K562 (cell line): Measurements from ENCODE around the gene LENG9. TPM values are rescaled to one million over a fixed set of nuclear protein-coding genes. Genes with fewer than 3 reads are reported as not detected.

Source experiments
- CSDE1 ChIP-seq, 2 experiments: fragments of 450-650 bp; IDR thresholded peaks; 2 replicates each; pipeline ENCODE4 v1.6.1; 2016; ENCODE audit warnings: mild to moderate bottlenecking in 1 of 2
- DPF2 ChIP-seq: fragments of 450-650 bp; IDR thresholded peaks from 2 replicates; pipeline ENCODE4 v1.6.1; 2016
- E2F8 ChIP-seq: fragments of 450-650 bp; IDR thresholded peaks from 2 replicates; pipeline ENCODE4 v1.7.1; 2018; ENCODE audit warnings: mild to moderate bottlenecking, low read depth; ENCODE audit not compliant: partially characterized antibody
- KAT8 ChIP-seq: fragments of 450-650 bp; IDR thresholded peaks from 2 replicates; pipeline ENCODE4 v1.6.1; 2016; ENCODE audit warnings: low read depth, mild to moderate bottlenecking
- KDM4B ChIP-seq, 2 experiments: fragments of 450-650 bp in 1 of 2; sonication (generic) in 1 of 2; IDR thresholded peaks; 2 replicates each; pipeline ENCODE4 v1.6.1; 2016 to 2017; ENCODE audit warnings: borderline replicate concordance in 2 of 2, antibody characterized with exemption in 1 of 2, low read depth in 1 of 2, mild to moderate bottlenecking in 1 of 2
- KLF1 ChIP-seq: fragments of 450-650 bp; IDR thresholded peaks from 2 replicates; pipeline ENCODE4 v1.6.1; 2016; ENCODE audit warnings: missing genetic modification characterization, missing compliant biosample characterization
- MCM5 ChIP-seq: fragments of 450-650 bp; IDR thresholded peaks from 2 replicates; pipeline ENCODE4 v1.6.1; 2016; ENCODE audit warnings: low read depth
- NR2F6 ChIP-seq: fragments of 450-650 bp; formaldehyde crosslinking; IDR thresholded peaks from 2 replicates; pipeline ENCODE4 v1.4.0; 2020; ENCODE audit warnings: mild to moderate bottlenecking
- PTBP1 ChIP-seq: fragments of 200-400 bp; formaldehyde crosslinking; IDR thresholded peaks from 2 replicates; pipeline ENCODE4 v1.6.1; 2017; ENCODE audit warnings: low read depth, low read length
- RAD51 ChIP-seq: fragments of 450-650 bp; IDR thresholded peaks from 2 replicates; pipeline ENCODE4 v1.7.1; 2016; ENCODE audit warnings: low read depth, mild to moderate bottlenecking, borderline replicate concordance
- RBM39 ChIP-seq: fragments of 200-400 bp; formaldehyde crosslinking; optimal IDR thresholded peaks from 2 replicates; pipeline ENCODE3; 2018; ENCODE audit warnings: low read depth, low read length
- RNF2 ChIP-seq: sonication (generic); IDR thresholded peaks from 2 replicates; pipeline ENCODE4 v1.6.1; 2016
- SUPT5H ChIP-seq: fragments of 450-650 bp; IDR thresholded peaks from 2 replicates; pipeline ENCODE4 v1.6.1; 2016
- polyA plus RNA-seq, 8 experiments: library from polyadenylated mRNA; depleted of rRNA in 4 of 8; stranded (reverse) in 5 of 8; unstranded in 3 of 8; fragments of >200 nt; fragmentation: Nextera tagmentation in 2 of 8; fragmentation: Illumina TruSeq in 1 of 8; extraction: Ambion mirVana in 2 of 8; extraction: Trizol in 1 of 8; gene quantifications; 2 replicates each; pipeline versions ENCODE4 v1.2.1 to v1.2.3, GENCODE V29; 2011 to 2014; ENCODE audit warnings: inconsistent platforms in 1 of 8, missing spikeins in 1 of 8
- total RNA-seq, 7 experiments: library from RNA; depleted of rRNA in 6 of 7; stranded (reverse); fragments of >200 nt in 6 of 7; fragmentation: Illumina TruSeq in 2 of 7; extraction: Trizol in 2 of 7; gene quantifications; 2 replicates each; pipeline versions ENCODE4 v1.2.1 to v1.2.3, GENCODE V29; 2011 to 2021; ENCODE audit warnings: low replicate concordance in 1 of 7
- TF ChIP-seq, protein P1 (sequence below), 3 experiments: fragments of 200-800 bp in 1 of 3; fragments of 250-450 bp in 1 of 3; fragments of 450-650 bp in 1 of 3; sonication (Bioruptor Pico) in 1 of 3; sonication (Bioruptor generic) in 1 of 3; formaldehyde crosslinking in 1 of 3; IDR thresholded peaks; 2 replicates each; pipeline versions ENCODE4 v1.6.1 to v1.8.0; 2016 to 2022; ENCODE audit warnings: mild to moderate bottlenecking in 2 of 3, missing genetic modification characterization in 2 of 3, missing compliant biosample characterization in 1 of 3, moderate library complexity in 1 of 3
- TF ChIP-seq, protein P2 (sequence below): sonication (generic); formaldehyde crosslinking; IDR thresholded peaks from 2 replicates; pipeline ENCODE4 v1.8.0; 2022; ENCODE audit warnings: mild to moderate bottlenecking, missing genetic modification reagents

Gene LENG9
- total and polyA plus RNA-seq, 9 of the 15 experiments (the other 6 are each of a cell fraction or from before 2014, with no cell fraction given) = 0.06 to 0.64 (median 0.33) TPM; not detected in 1

GRCh38 chr19:54448040-54448773 lies 15.4 kb downstream of the LENG9 start (continued):
- TF ChIP-seq E2F8 (peak; percentile 23), KAT8 (no peak), CSDE1 (IDR thresholded peaks at IDR 0.05) (peak in 1 of 2 experiments; percentile 52; a peak in 1 of 4 replicates), RNF2 (no peak), RAD51 (no peak), DPF2 (no peak; the same call in 1 of the 2 replicates), KLF1 (tag) (no peak), MCM5 (no peak), RBM39 (no peak), SUPT5H (no peak), KDM4B (IDR thresholded peaks at IDR 0.05; ENCODE audit: borderline replicate concordance in 2 of 2, low read depth in 1 of 2) (0 out of 4 replicates have a peak, but pooled peaks of 1 of the 2 experiments have one; percentile 21), NR2F6 (CRISPR knock-in tag) (no peak), PTBP1 (no peak)
- TF ChIP-seq, protein P1, sequence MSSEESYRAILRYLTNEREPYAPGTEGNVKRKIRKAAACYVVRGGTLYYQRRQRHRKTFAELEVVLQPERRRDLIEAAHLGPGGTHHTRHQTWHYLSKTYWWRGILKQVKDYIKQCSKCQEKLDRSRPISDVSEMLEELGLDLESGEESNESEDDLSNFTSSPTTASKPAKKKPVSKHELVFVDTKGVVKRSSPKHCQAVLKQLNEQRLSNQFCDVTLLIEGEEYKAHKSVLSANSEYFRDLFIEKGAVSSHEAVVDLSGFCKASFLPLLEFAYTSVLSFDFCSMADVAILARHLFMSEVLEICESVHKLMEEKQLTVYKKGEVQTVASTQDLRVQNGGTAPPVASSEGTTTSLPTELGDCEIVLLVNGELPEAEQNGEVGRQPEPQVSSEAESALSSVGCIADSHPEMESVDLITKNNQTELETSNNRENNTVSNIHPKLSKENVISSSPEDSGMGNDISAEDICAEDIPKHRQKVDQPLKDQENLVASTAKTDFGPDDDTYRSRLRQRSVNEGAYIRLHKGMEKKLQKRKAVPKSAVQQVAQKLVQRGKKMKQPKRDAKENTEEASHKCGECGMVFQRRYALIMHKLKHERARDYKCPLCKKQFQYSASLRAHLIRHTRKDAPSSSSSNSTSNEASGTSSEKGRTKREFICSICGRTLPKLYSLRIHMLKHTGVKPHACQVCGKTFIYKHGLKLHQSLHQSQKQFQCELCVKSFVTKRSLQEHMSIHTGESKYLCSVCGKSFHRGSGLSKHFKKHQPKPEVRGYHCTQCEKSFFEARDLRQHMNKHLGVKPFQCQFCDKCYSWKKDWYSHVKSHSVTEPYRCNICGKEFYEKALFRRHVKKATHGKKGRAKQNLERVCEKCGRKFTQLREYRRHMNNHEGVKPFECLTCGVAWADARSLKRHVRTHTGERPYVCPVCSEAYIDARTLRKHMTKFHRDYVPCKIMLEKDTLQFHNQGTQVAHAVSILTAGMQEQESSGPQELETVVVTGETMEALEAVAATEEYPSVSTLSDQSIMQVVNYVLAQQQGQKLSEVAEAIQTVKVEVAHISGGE (CRISPR knock-in tag; IDR thresholded peaks at IDR 0.05) = 0 out of 6 replicates have a peak, but pooled peaks of 1 of the 3 experiments have one; percentile 33
- TF ChIP-seq, protein P2, sequence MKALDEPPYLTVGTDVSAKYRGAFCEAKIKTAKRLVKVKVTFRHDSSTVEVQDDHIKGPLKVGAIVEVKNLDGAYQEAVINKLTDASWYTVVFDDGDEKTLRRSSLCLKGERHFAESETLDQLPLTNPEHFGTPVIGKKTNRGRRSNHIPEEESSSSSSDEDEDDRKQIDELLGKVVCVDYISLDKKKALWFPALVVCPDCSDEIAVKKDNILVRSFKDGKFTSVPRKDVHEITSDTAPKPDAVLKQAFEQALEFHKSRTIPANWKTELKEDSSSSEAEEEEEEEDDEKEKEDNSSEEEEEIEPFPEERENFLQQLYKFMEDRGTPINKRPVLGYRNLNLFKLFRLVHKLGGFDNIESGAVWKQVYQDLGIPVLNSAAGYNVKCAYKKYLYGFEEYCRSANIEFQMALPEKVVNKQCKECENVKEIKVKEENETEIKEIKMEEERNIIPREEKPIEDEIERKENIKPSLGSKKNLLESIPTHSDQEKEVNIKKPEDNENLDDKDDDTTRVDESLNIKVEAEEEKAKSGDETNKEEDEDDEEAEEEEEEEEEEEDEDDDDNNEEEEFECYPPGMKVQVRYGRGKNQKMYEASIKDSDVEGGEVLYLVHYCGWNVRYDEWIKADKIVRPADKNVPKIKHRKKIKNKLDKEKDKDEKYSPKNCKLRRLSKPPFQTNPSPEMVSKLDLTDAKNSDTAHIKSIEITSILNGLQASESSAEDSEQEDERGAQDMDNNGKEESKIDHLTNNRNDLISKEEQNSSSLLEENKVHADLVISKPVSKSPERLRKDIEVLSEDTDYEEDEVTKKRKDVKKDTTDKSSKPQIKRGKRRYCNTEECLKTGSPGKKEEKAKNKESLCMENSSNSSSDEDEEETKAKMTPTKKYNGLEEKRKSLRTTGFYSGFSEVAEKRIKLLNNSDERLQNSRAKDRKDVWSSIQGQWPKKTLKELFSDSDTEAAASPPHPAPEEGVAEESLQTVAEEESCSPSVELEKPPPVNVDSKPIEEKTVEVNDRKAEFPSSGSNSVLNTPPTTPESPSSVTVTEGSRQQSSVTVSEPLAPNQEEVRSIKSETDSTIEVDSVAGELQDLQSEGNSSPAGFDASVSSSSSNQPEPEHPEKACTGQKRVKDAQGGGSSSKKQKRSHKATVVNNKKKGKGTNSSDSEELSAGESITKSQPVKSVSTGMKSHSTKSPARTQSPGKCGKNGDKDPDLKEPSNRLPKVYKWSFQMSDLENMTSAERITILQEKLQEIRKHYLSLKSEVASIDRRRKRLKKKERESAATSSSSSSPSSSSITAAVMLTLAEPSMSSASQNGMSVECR = peak; percentile 68; the same call in 1 of the 2 replicates
